Vagina (tissue), 2 donors: ENCODE data around the gene ANO1. TPM values are rescaled to one million over a fixed set of nuclear protein-coding genes. Genes with fewer than 3 reads are reported as not detected.
A peak's percentile ranks its signal among the peaks of the same experiment; 100 is the strongest.

Experiments used
- DNase-seq, 2 donors: peaks; one replicate each; pipeline ENCODE4 v3.0.0-alpha.2; 2017; ENCODE audit errors: extremely low spot score in 2 of 2
- H3K27ac ChIP-seq: fragments of 200-600 bp; sonication (generic); one replicate; pipeline ENCODE4 v1.5.1; 2019
- H3K27me3 ChIP-seq: fragments of 200-600 bp; sonication (generic); one replicate; pipeline ENCODE4 v1.5.1; 2019
- H3K36me3 ChIP-seq, 2 donors: fragments of 200-600 bp; sonication (generic); one replicate each; pipeline ENCODE4 v1.5.1; 2017 to 2019
- H3K4me1 ChIP-seq: fragments of 200-600 bp; sonication (generic); one replicate; pipeline ENCODE4 v1.5.1; 2019
- H3K4me3 ChIP-seq, 2 donors: fragments of 200-600 bp; sonication (generic); 1 replicate in 1 of 2; 2 replicates in 1 of 2; pipeline ENCODE4 v1.5.1; 2016 to 2019
- H3K9me3 ChIP-seq: fragments of 200-600 bp; sonication (generic); one replicate; pipeline ENCODE4 v1.5.1; 2019
- POLR2A ChIP-seq, 2 donors: fragments of 450-650 bp; IDR thresholded peaks; one replicate each; pipeline ENCODE4 v1.6.1; 2017; ENCODE audit warnings: antibody characterized with exemption in 2 of 2, mild to moderate bottlenecking in 2 of 2, moderate library complexity in 2 of 2
- POLR2AphosphoS5 ChIP-seq, 2 donors: sonication (generic); formaldehyde crosslinking; IDR thresholded peaks; one replicate each; pipeline ENCODE4 v1.9.0; 2017; ENCODE audit warnings: antibody characterized with exemption in 2 of 2, mild to moderate bottlenecking in 2 of 2, low read depth in 1 of 2; ENCODE audit not compliant: insufficient read depth in 1 of 2
- intact Hi-C: fragments of 100-400 bp; cut with DNase I; formaldehyde crosslinking; loops from one replicate; pipeline ENCODE4 v1.15.1; 2023
- total RNA-seq: library from RNA; depleted of rRNA; stranded (reverse); fragments of >200 nt; gene quantifications from one replicate; pipeline ENCODE4 v1.2.3, GENCODE V29; 2016
- TF ChIP-seq, protein P1 (sequence below), 3 experiments: fragments of 450-650 bp in 2 of 3; fragments of 200-600 bp in 1 of 3; sonication (generic) in 1 of 3; IDR thresholded peaks; one replicate each; pipeline ENCODE4 v1.5.1; 2017 to 2019; ENCODE audit warnings: antibody characterized with exemption in 3 of 3, mild to moderate bottlenecking in 2 of 3, moderate library complexity in 2 of 3

The ANO1 gene
- total RNA-seq, 1 donor from 2014 or later: 40.8 TPM

DNA sequence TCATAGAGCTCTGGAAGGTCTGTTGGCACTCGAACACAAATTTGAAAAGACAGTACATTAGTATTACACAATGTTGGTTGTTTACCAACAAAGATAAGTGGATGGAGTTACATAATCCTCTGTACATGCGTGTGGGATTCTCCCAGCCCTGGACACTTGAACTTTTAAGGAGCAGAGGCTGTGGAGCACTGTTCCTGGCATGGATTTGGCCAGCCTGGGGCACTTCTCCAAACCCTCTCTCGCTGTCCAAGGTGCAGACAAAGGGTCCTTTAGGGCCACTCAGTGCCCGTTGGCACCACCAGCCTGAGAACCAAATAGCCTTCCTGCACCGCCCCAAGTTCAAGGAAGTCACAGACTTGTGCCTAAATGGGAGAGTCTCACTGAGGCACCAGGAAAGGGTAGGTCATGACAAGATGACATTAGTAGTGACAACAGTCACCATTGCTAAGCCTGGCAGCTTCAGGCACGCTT, 1.6 kb upstream of the ANO1 start:
- TF ChIP-seq POLR2A (IDR thresholded peaks at IDR 0.05) (no peak), POLR2AphosphoS5 (IDR thresholded peaks at IDR 0.05; ENCODE audit: insufficient read depth in 1 of 2, low read depth in 1 of 2) (no peak)
- TF ChIP-seq, protein P1, sequence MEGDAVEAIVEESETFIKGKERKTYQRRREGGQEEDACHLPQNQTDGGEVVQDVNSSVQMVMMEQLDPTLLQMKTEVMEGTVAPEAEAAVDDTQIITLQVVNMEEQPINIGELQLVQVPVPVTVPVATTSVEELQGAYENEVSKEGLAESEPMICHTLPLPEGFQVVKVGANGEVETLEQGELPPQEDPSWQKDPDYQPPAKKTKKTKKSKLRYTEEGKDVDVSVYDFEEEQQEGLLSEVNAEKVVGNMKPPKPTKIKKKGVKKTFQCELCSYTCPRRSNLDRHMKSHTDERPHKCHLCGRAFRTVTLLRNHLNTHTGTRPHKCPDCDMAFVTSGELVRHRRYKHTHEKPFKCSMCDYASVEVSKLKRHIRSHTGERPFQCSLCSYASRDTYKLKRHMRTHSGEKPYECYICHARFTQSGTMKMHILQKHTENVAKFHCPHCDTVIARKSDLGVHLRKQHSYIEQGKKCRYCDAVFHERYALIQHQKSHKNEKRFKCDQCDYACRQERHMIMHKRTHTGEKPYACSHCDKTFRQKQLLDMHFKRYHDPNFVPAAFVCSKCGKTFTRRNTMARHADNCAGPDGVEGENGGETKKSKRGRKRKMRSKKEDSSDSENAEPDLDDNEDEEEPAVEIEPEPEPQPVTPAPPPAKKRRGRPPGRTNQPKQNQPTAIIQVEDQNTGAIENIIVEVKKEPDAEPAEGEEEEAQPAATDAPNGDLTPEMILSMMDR (IDR thresholded peaks at IDR 0.05): no peak
- Histone ChIP-seq H3K36me3 (no peaks in the 10 kb centered on the region), H3K9me3 (no peaks in the 10 kb centered on the region), H3K4me1 (peaks cover 18% of the 10 kb centered on the region), H3K27me3 (no peaks in the 10 kb centered on the region), H3K27ac (no peak overlapping the region), H3K4me3 (no peak overlapping the region)
- intact Hi-C loops: no loop called here
- no peak for DNase-seq

DNA sequence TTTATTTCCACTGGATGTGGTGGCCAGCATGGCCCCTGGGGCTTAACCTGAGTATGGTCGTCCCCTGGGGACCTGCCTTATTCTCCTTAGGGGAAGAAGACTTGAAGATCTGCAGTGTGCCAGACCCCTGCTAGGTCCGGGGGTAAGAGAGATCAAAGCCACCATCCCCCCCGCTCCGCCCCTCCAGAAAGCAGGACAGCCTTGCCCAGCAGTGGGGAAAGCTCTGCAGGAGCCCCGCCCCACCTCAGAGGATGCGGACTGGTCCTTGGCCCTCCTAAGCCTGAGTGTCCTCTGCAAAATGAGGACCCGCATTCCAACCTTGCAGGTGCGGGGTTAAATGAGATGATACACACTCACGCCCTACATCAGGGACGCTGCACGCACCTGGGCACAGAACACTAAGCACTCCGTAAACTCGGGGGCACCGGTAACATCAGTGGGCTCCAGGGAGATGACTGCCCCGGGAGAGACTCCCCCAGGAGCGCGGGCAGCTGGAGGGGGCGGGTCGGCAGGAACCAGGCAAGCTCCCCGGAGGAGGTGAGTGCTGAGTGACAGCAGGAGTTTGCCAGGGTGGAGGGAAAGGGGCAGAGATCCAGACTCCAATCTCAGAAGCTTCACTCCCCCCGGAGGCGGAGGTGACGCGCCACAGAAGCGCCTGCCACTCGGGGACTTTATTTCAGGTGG, 564 bp upstream of the ANO1 start:
- no peak for DNase-seq
- Histone ChIP-seq H3K36me3 (no peaks in the 10 kb centered on the region), H3K4me1 (peaks cover 19% of the 10 kb centered on the region), H3K4me3 (peak overlapping the region; percentile 34 to 52), H3K27me3 (no peaks in the 10 kb centered on the region), H3K9me3 (no peaks in the 10 kb centered on the region), H3K27ac (no peak overlapping the region)
- TF ChIP-seq POLR2AphosphoS5 (IDR thresholded peaks at IDR 0.05; ENCODE audit: insufficient read depth in 1 of 2, low read depth in 1 of 2) (no peak), POLR2A (IDR thresholded peaks at IDR 0.05) (no peak)
- TF ChIP-seq, protein P1 (IDR thresholded peaks at IDR 0.05): no peak
- intact Hi-C loops: no loop called here

DNA sequence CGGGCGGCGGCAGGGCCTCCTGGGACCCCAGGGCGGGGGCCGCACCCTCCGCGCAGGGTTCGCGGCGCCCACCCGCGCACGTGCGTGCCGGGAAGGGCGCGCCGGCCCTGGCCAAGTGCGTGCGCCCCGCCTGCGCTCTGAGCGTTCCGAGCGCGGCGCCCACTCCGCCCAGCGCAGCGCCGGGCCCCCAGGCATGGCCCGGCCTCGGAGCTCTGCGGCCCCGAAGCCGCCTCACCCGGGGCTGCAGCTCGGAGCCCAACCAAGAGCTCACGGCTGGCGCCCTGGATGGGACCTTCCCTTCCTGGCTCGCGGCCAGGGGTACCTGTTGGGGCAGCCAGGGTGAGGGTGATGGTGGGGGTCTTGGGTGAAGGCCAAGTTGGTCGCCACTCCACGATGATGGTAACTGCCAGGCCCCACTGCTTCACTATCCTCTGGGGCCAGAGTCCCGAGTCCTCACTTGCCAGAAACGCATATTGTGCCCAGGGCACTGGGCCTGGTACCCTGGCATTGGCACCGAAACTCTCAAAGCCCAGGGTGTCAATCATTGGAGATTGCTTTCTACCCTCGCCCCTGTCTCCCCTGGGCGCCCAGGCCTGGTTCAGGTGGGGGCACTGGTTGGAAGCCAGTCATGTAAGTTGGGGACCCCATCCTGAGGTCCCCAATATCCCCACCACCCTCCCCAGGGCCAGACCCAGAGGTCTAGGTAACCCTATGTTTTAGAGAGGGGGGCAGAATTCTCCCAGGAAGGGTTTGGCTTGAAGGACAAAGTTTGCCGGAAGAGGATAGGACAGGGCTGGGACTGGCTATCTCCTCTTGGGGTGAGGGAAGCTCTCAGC, 882 bp downstream of the ANO1 start:
- peak overlapping the region; percentile 34 to 52 for H3K4me3 ChIP-seq
- H3K36me3 ChIP-seq: no peaks in the 10 kb centered on the region
- H3K9me3 ChIP-seq: no peaks in the 10 kb centered on the region
- peak overlapping the region; percentile 53 for H3K27ac ChIP-seq
- no peaks in the 10 kb centered on the region for H3K27me3 ChIP-seq
- TF ChIP-seq, protein P1 (IDR thresholded peaks at IDR 0.05): no peak
- TF ChIP-seq POLR2AphosphoS5 (IDR thresholded peaks at IDR 0.05; ENCODE audit: insufficient read depth in 1 of 2, low read depth in 1 of 2) (no peak), POLR2A (IDR thresholded peaks at IDR 0.05) (no peak)
- intact Hi-C loops: no loop called here
- H3K4me1 ChIP-seq: peaks cover 19% of the 10 kb centered on the region
- no peak for DNase-seq

DNA sequence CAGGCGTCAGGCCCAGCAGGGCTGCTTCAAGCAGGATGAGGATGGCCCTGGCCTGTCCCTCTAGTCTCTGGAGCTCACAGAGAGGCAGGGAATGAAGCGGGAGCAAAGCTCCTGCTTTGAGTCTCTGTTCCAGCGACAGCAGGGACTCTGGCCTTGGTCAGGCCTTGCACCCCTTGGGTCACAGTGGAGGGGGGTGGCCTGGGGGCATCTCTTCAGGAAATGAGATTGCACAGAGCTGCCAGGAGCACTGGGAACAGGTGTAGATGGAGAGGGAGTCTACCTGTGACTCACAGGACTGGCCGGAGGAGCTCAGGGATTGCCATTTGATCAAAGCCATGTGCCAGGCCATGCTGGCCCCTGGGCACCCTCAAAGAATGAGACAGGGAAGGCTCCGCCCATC, 1.6 kb downstream of the ANO1 start:
- intact Hi-C loops: loop anchor here (10.0 kb wide), 1 partner anchor 165 kb away; no protein-coding TSS in a partner anchor
- no peak for TF ChIP-seq POLR2A (IDR thresholded peaks at IDR 0.05)
- no peaks in the 10 kb centered on the region for H3K36me3 ChIP-seq
- peak overlapping the region in 1 of 2 donors; percentile 34 for H3K4me3 ChIP-seq
- DNase-seq: no peak
- no peaks in the 10 kb centered on the region for H3K27me3 ChIP-seq
- no peaks in the 10 kb centered on the region for H3K9me3 ChIP-seq
- H3K4me1 ChIP-seq: peaks cover 19% of the 10 kb centered on the region
- H3K27ac ChIP-seq: no peak overlapping the region

- no peak overlapping the region for H3K4me3 ChIP-seq
- no peak overlapping the region for H3K27ac ChIP-seq
- no peak for DNase-seq
Observed at GRCh38 chr11:70080763-70081162, 2.6 kb downstream of the ANO1 start.

More at GRCh38 chr11:70080763-70081162, 2.6 kb downstream of the ANO1 start:
- intact Hi-C loops: loop anchor here (10.0 kb wide), 1 partner anchor 166 kb away; no protein-coding TSS in a partner anchor
- peaks cover 19% of the 10 kb centered on the region for H3K4me1 ChIP-seq
- peak in 1 of 2 donors; percentile 12 for TF ChIP-seq POLR2AphosphoS5 (IDR thresholded peaks at IDR 0.05; ENCODE audit: insufficient read depth in 1 of 2, low read depth in 1 of 2)
- no peak for TF ChIP-seq POLR2A (IDR thresholded peaks at IDR 0.05)
- TF ChIP-seq, protein P1 (IDR thresholded peaks at IDR 0.05): no peak
- no peaks in the 10 kb centered on the region for H3K9me3 ChIP-seq
- H3K27me3 ChIP-seq: no peaks in the 10 kb centered on the region
- no peaks in the 10 kb centered on the region for H3K36me3 ChIP-seq
